ENCODE data around the gene THAP5.

- TF ChIP-seq CTCF (IDR thresholded peaks at IDR 0.05), result no peak
- TF ChIP-seq POLR2AphosphoS5 (IDR thresholded peaks at IDR 0.05; ENCODE audit: low read depth, low read length), result no peak
- TF ChIP-seq REST (IDR thresholded peaks at IDR 0.05; ENCODE audit: insufficient read depth in 1 of 2, low read depth in 2 of 2, low read length in 1 of 2), result no peak
Measured at GRCh38 chr7:108557191-108557590, 12.3 kb downstream of the THAP5 start.

All from Panc1 (cell line).